ENCODE measurements around the gene CD46. TPM values are rescaled to one million over a fixed set of nuclear protein-coding genes. Genes with fewer than 3 reads are reported as not detected.

The CD46 gene
- total RNA-seq, 1 donor from 2014 or later: 95.7 TPM

GRCh38 chr1:207808322-207808705 is 56.5 kb downstream of the CD46 start:
- no peak for ATAC-seq
- intact Hi-C loops (cut with DNase I): no loop called here
- no peak for DNase-seq (ENCODE audit: missing footprints)

- intact Hi-C loops (cut with DNase I): no loop called here
- DNase-seq (ENCODE audit: missing footprints): no peak
- no peak for ATAC-seq
These were observed 57.2 kb downstream of the CD46 start for GRCh38 chr1:207808911-207809555.

GRCh38 chr1:207810173-207810572 is 58.3 kb downstream of the CD46 start:
- DNase-seq (ENCODE audit: missing footprints) (no peak), ATAC-seq (no peak)
- intact Hi-C loops (cut with DNase I): loop anchor here (10.0 kb wide), 1 partner anchor 1115 kb away; no protein-coding TSS in a partner anchor

GRCh38 chr1:207810606-207811295 is 58.9 kb downstream of the CD46 start:
- DNase-seq (ENCODE audit: missing footprints) (no peak), ATAC-seq (no peak)
- intact Hi-C loops (cut with DNase I): loop anchor here (10.0 kb wide), 1 partner anchor 1116 kb away; no protein-coding TSS in a partner anchor

- no peak for ATAC-seq
- DNase-seq (ENCODE audit: missing footprints): no peak
- intact Hi-C loops (cut with DNase I): loop anchor here (10.0 kb wide), 1 partner anchor 1117 kb away; no protein-coding TSS in a partner anchor
These were observed 59.5 kb downstream of the CD46 start for GRCh38 chr1:207811319-207811718.

GRCh38 chr1:207811920-207812720 is 60.3 kb downstream of the CD46 start:
- DNase-seq (ENCODE audit: missing footprints) (peak; percentile 81), ATAC-seq (peak; percentile 51)
- intact Hi-C loops (cut with DNase I): loop anchor here (10.0 kb wide), 1 partner anchor 1117 kb away; no protein-coding TSS in a partner anchor

- ATAC-seq: peak; percentile 21
- intact Hi-C loops (cut with DNase I): loop anchor here (10.0 kb wide), 1 partner anchor 1118 kb away; no protein-coding TSS in a partner anchor
- no peak for DNase-seq (ENCODE audit: missing footprints)
These were observed 61.1 kb downstream of the CD46 start for GRCh38 chr1:207812778-207813511.

GRCh38 chr1:207813512-207813881 is 61.6 kb downstream of the CD46 start:
- intact Hi-C loops (cut with DNase I): loop anchor here (10.0 kb wide), 1 partner anchor 1119 kb away; no protein-coding TSS in a partner anchor
- DNase-seq (ENCODE audit: missing footprints) (no peak), ATAC-seq (no peak)

- DNase-seq (ENCODE audit: missing footprints): no peak
- ATAC-seq: no peak
- intact Hi-C loops (cut with DNase I): loop anchor here (10.0 kb wide), 1 partner anchor 1119 kb away; no protein-coding TSS in a partner anchor
These were observed 62.1 kb downstream of the CD46 start for GRCh38 chr1:207813946-207814345.

GRCh38 chr1:207814469-207814868 is 62.6 kb downstream of the CD46 start:
- peak; percentile 12 for ATAC-seq
- no peak for DNase-seq (ENCODE audit: missing footprints)
- intact Hi-C loops (cut with DNase I): loop anchor here (10.0 kb wide), 1 partner anchor 1120 kb away; no protein-coding TSS in a partner anchor

GRCh38 chr1:207815466-207815865 is 63.6 kb downstream of the CD46 start:
- ATAC-seq: no peak
- DNase-seq (ENCODE audit: missing footprints): no peak
- intact Hi-C loops (cut with DNase I): loop anchor here (10.0 kb wide), 1 partner anchor 1121 kb away; no protein-coding TSS in a partner anchor

- DNase-seq (ENCODE audit: missing footprints): no peak
- ATAC-seq: no peak
- intact Hi-C loops (cut with DNase I): loop anchor here (10.0 kb wide), 1 partner anchor 1121 kb away; no protein-coding TSS in a partner anchor
These were observed 64.0 kb downstream of the CD46 start for GRCh38 chr1:207815913-207816291.

- ATAC-seq: no peak
- DNase-seq (ENCODE audit: missing footprints): no peak
- intact Hi-C loops (cut with DNase I): loop anchor here (10.0 kb wide), 1 partner anchor 1122 kb away; no protein-coding TSS in a partner anchor
These were observed 65.3 kb downstream of the CD46 start for GRCh38 chr1:207817166-207817565.

- intact Hi-C loops (cut with DNase I): loop anchor here (10.0 kb wide), 1 partner anchor 1123 kb away; no protein-coding TSS in a partner anchor
These were observed 66.2 kb downstream of the CD46 start for GRCh38 chr1:207817778-207818751.

GRCh38 chr1:207818971-207819451 is 67.2 kb downstream of the CD46 start:
- ATAC-seq (no peak), DNase-seq (ENCODE audit: missing footprints) (no peak)
- intact Hi-C loops (cut with DNase I): loop anchor here (10.0 kb wide), 1 partner anchor 1124 kb away; no protein-coding TSS in a partner anchor

More at GRCh38 chr1:207817778-207818751, 66.2 kb downstream of the CD46 start:
- DNase-seq (ENCODE audit: missing footprints) (no peak), ATAC-seq (peak; percentile 27)

GRCh38 chr1:207820568-207821463 is 69.0 kb downstream of the CD46 start:
- intact Hi-C loops (cut with DNase I): no loop called here
- ATAC-seq (no peak), DNase-seq (ENCODE audit: missing footprints) (no peak)
